ENCODE data around the gene SLC6A9.

GRCh38 chr1:44060830-44061267 lies 29.6 kb upstream of the SLC6A9 start:
- TF ChIP-seq, protein P1, sequence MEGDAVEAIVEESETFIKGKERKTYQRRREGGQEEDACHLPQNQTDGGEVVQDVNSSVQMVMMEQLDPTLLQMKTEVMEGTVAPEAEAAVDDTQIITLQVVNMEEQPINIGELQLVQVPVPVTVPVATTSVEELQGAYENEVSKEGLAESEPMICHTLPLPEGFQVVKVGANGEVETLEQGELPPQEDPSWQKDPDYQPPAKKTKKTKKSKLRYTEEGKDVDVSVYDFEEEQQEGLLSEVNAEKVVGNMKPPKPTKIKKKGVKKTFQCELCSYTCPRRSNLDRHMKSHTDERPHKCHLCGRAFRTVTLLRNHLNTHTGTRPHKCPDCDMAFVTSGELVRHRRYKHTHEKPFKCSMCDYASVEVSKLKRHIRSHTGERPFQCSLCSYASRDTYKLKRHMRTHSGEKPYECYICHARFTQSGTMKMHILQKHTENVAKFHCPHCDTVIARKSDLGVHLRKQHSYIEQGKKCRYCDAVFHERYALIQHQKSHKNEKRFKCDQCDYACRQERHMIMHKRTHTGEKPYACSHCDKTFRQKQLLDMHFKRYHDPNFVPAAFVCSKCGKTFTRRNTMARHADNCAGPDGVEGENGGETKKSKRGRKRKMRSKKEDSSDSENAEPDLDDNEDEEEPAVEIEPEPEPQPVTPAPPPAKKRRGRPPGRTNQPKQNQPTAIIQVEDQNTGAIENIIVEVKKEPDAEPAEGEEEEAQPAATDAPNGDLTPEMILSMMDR (IDR thresholded peaks at IDR 0.05 in 8 of 11, conservative IDR thresholded peaks at IDR 0.05 in 3 of 11), result no peak
- no peak for TF ChIP-seq POLR2AphosphoS5 (IDR thresholded peaks at IDR 0.05)

Data from spleen (tissue), 7 donors.